Thoracic aorta (tissue), 2 donors: Measurements from ENCODE around the gene BPI. TPM values are rescaled to one million over a fixed set of nuclear protein-coding genes. Genes with fewer than 3 reads are reported as not detected.

Experiments
- ATAC-seq: fragments of 150-250 bp; one replicate; pipeline ENCODE4 v1.8.0; 2017; ENCODE audit warnings: low read depth; ENCODE audit not compliant: insufficient number of reproducible peaks, low FRiP score
- DNase-seq: peaks from one replicate; pipeline ENCODE4 v3.0.0-alpha.2; 2020; ENCODE audit warnings: low spot score
- H3K27ac ChIP-seq, 2 donors: fragments of 200-600 bp; sonication (generic); 1 replicate in 1 of 2; 2 replicates in 1 of 2; pipeline ENCODE4 v1.5.1; 2016; ENCODE audit warnings: mild to moderate bottlenecking in 2 of 2, moderate library complexity in 2 of 2
- H3K27me3 ChIP-seq: fragments of 200-600 bp; sonication (generic); replicated peaks from 2 replicates; pipeline ENCODE4 v1.6.0; 2016; ENCODE audit warnings: mild to moderate bottlenecking; ENCODE audit not compliant: insufficient read depth
- H3K36me3 ChIP-seq: fragments of 200-600 bp; sonication (generic); one replicate; pipeline ENCODE4 v1.5.1; 2016
- H3K4me1 ChIP-seq, 2 donors: fragments of 200-600 bp; sonication (generic); 1 replicate in 1 of 2; 2 replicates in 1 of 2; pipeline versions ENCODE4 v1.5.1 to v1.6.0; 2016; ENCODE audit warnings: low read depth in 2 of 2, mild to moderate bottlenecking in 1 of 2; ENCODE audit not compliant: control insufficient read depth in 1 of 2
- H3K4me3 ChIP-seq: fragments of 200-600 bp; sonication (generic); 2 replicates; pipeline ENCODE4 v1.5.1; 2016; ENCODE audit warnings: mild to moderate bottlenecking
- H3K9me3 ChIP-seq: fragments of 200-600 bp; sonication (generic); 2 replicates; pipeline ENCODE4 v1.5.1; 2016
- total RNA-seq, 2 donors: library from RNA; depleted of rRNA; stranded (reverse); fragments of >200 nt; gene quantifications; one replicate each; pipeline versions ENCODE4 v1.1.0 to v1.2.3, GENCODE V29; 2016
- TF ChIP-seq, protein P1 (sequence below): fragments of 200-600 bp; sonication (generic); IDR thresholded peaks from one replicate; pipeline ENCODE4 v1.5.1; 2019; ENCODE audit warnings: antibody characterized with exemption

The BPI gene
- total RNA-seq, 2 donors from 2014 or later = 0.35 to 4.1 TPM

DNA sequence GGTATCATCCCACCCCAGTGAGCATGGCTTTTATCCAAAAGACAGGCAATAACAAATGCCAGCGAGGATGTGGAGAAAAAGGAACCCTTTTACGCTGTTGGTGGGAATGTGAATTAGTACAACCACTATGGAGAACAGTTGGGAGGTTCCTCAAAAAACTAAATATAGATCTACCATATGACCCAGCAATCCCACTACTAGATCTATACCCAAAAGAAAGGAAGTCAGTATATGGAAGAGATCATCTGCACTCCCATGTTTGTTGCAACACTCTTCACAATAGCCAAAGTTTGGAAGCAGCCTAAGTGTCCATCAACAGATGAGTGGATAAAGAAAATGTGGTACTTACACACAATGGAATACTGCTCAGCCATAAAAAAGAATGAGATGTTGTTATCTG, 37.5 kb upstream of the BPI start:
- no peak for DNase-seq
- TF ChIP-seq, protein P1, sequence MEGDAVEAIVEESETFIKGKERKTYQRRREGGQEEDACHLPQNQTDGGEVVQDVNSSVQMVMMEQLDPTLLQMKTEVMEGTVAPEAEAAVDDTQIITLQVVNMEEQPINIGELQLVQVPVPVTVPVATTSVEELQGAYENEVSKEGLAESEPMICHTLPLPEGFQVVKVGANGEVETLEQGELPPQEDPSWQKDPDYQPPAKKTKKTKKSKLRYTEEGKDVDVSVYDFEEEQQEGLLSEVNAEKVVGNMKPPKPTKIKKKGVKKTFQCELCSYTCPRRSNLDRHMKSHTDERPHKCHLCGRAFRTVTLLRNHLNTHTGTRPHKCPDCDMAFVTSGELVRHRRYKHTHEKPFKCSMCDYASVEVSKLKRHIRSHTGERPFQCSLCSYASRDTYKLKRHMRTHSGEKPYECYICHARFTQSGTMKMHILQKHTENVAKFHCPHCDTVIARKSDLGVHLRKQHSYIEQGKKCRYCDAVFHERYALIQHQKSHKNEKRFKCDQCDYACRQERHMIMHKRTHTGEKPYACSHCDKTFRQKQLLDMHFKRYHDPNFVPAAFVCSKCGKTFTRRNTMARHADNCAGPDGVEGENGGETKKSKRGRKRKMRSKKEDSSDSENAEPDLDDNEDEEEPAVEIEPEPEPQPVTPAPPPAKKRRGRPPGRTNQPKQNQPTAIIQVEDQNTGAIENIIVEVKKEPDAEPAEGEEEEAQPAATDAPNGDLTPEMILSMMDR = no peak
- no peaks in the 10 kb centered on the region for H3K9me3 ChIP-seq

DNA sequence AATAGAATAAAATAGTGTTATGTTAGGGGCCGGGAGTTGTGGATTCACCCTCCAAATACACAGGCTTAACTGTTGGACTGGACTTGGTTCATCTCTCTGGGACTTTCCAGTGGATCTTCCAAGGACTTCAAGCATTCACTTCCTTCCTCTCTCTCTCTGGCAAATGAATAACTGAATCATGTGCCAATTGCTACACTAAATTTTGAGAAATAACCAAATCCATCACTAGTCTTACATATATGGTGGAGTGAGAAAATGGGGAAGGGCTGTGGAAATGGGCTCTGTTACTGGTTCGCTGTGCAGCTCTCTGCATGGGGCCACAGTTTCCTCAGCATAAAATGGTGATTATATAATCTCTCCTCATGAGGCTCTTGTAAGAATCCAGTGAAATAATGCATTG, 36.7 kb upstream of the BPI start:
- H3K4me1 ChIP-seq = peaks cover 27 to 48% of the 10 kb centered on the region in 2 donors
- H3K9me3 ChIP-seq = no peaks in the 10 kb centered on the region
- TF ChIP-seq, protein P1 = no peak
- H3K27ac ChIP-seq = no peak overlapping the region
- ATAC-seq = no peak
- DNase-seq = no peak
- H3K36me3 ChIP-seq = no peaks in the 10 kb centered on the region
- H3K4me3 ChIP-seq = no peak overlapping the region
- H3K27me3 ChIP-seq = no peaks in the 10 kb centered on the region

More for the DNA sequence above, 37.5 kb upstream of the BPI start:
- no peak overlapping the region for H3K27ac ChIP-seq
- H3K4me3 ChIP-seq = no peak overlapping the region
- H3K36me3 ChIP-seq = no peaks in the 10 kb centered on the region
- no peaks in the 10 kb centered on the region for H3K27me3 ChIP-seq
- ATAC-seq = no peak
- peaks cover 19 to 39% of the 10 kb centered on the region in 2 donors for H3K4me1 ChIP-seq

GRCh38 chr20:38267901-38268514, 35.9 kb upstream of the BPI start:
- no peak overlapping the region for H3K4me3 ChIP-seq
- H3K36me3 ChIP-seq = no peaks in the 10 kb centered on the region
- no peaks in the 10 kb centered on the region for H3K27me3 ChIP-seq
- DNase-seq (no peak), ATAC-seq (no peak)
- no peaks in the 10 kb centered on the region for H3K9me3 ChIP-seq
- TF ChIP-seq, protein P1 = no peak
- H3K4me1 ChIP-seq = peaks cover 34 to 55% of the 10 kb centered on the region in 2 donors
- peak overlapping the region in 1 of 2 donors; percentile 47 for H3K27ac ChIP-seq

DNA sequence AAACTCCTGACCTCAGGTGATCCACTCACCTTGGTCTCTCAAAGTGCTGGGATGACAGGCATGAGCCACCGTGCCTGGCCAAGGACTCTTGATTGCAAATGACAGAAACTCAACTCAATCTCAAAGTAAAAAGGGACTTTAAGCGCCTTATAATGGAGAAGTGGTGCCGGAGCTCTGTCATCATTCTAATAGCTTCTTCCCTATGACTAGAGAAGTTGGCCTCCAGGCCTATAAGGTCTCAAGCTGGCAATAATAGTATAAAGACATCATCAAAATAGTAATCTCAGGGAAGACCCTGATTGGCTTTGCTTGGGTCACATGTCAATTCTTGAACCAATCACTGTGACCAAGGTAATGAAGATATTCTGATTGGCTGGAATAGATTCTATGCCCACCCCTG, 34.9 kb upstream of the BPI start:
- no peaks in the 10 kb centered on the region for H3K36me3 ChIP-seq
- H3K27me3 ChIP-seq = no peaks in the 10 kb centered on the region
- peaks cover 34 to 59% of the 10 kb centered on the region in 2 donors for H3K4me1 ChIP-seq
- DNase-seq = no peak
- no peak for ATAC-seq
- TF ChIP-seq, protein P1 = no peak
- H3K4me3 ChIP-seq = no peak overlapping the region
- H3K9me3 ChIP-seq = no peaks in the 10 kb centered on the region
- H3K27ac ChIP-seq = no peak overlapping the region

DNA sequence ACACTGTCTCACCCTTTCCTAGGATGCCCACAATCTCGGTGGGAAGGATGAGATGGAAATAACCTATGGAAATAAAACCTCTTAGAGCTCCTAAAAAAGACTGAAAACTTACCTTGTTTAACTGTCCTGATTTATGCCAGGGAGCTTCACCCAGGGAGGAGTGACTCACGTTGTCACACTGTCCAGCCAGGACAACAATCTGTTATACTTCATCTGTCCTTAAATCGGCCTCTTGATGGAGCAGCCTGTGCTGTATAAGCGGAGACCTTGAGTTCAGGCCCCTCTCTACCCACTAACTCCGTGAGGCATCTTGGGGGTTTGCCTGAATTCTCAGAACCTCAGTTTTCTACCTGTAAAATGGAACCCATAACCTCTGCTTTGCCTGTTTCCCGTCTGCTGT, 34.2 kb upstream of the BPI start:
- DNase-seq = no peak

More for the DNA sequence above, 34.2 kb upstream of the BPI start:
- no peaks in the 10 kb centered on the region for H3K36me3 ChIP-seq
- H3K27ac ChIP-seq = no peak overlapping the region
- no peak overlapping the region for H3K4me3 ChIP-seq
- H3K9me3 ChIP-seq = no peaks in the 10 kb centered on the region
- TF ChIP-seq, protein P1 = no peak
- no peak for ATAC-seq
- no peaks in the 10 kb centered on the region for H3K27me3 ChIP-seq
- peaks cover 34 to 59% of the 10 kb centered on the region in 2 donors for H3K4me1 ChIP-seq
